ENCODE measurements around the gene MYO18A.

GRCh38 chr17:29158096-29158487 is 22.1 kb downstream of the MYO18A start:
- TF ChIP-seq CTCF (IDR thresholded peaks at IDR 0.05) (no peak), POLR2A (IDR thresholded peaks at IDR 0.05) (no peak)
